HCT116 (cell line): ENCODE measurements around the gene ENOSF1. TPM values are rescaled to one million over a fixed set of nuclear protein-coding genes. Genes with fewer than 3 reads are reported as not detected.

ENCODE experiments used
- ATAC-seq: fragments of 200-7000 bp; cut with Tn5 transposase; 2 replicates; pipeline ENCODE4 v1.9.1; 2020; ENCODE audit warnings: mild to moderate bottlenecking, moderate library complexity
- BruUV-seq: library from RNA; stranded (reverse); fragments of 400-500 nt; replicated peaks from 2 replicates; lab custom pipeline; 2021; lab: Mats Ljungman, UMichigan
- CTCF ChIA-PET: fragments of 300-600 bp; sonication (Branson Sonifier 250); formaldehyde crosslinking; loops from one replicate; lab custom pipeline; 2021; ENCODE audit warnings: antibody characterized with exemption; lab: Charles Lee
- POLR2A ChIA-PET: fragments of 300-600, 350-600 bp; sonication (Branson Sonifier 250); formaldehyde crosslinking; loops from one replicate; lab custom pipeline; 2021; ENCODE audit warnings: antibody characterized with exemption; lab: Charles Lee
- RAD21 ChIA-PET, 2 experiments: fragments of 300-600 bp; sonication (Branson Sonifier 250); formaldehyde crosslinking; loops; one replicate each; lab custom pipeline; 2023; ENCODE audit warnings: low total read pairs in 2 of 2; ENCODE audit not compliant: uncharacterized antibody in 2 of 2, unreplicated experiment in 2 of 2, low non-redundant PET in 1 of 2; lab: Charles Lee
- DNase-seq: peaks from one replicate; pipeline ENCODE4 v3.0.0-alpha.2; 2010; ENCODE audit warnings: low read depth, low spot score
- H2AFZ ChIP-seq: fragments of 200-600 bp; shearing (Covaris generic), sonication (generic); 2 replicates; pipeline ENCODE4 v1.6.1; 2017; ENCODE audit warnings: low read depth, mixed run types, mixed read lengths, antibody characterized with exemption, low read length; ENCODE audit not compliant: poor library complexity, severe bottlenecking
- H3K27ac ChIP-seq: 2 replicates; pipeline ENCODE4 v1.5.1; 2012; ENCODE audit warnings: low read depth, low read length
- H3K27me3 ChIP-seq: fragments of 200-600 bp; sonication (generic); 2 replicates; pipeline ENCODE4 v1.6.1; 2016; ENCODE audit warnings: mixed run types, low read length, mixed read lengths; ENCODE audit not compliant: insufficient read depth
- H3K36me3 ChIP-seq, 2 experiments: fragments of 200-500 bp in 1 of 2; fragments of 200-600 bp in 1 of 2; sonication (Bioruptor generic) in 1 of 2; sonication (generic) in 1 of 2; 2 replicates each; pipeline versions ENCODE4 v1.5.1 to v1.6.1; 2014 to 2016; ENCODE audit warnings: low read length in 2 of 2, inconsistent platforms in 1 of 2, mixed read lengths in 1 of 2, mixed run types in 1 of 2; ENCODE audit not compliant: insufficient read depth in 2 of 2, control insufficient read depth in 1 of 2
- H3K4me1 ChIP-seq, 2 experiments: fragments of 200-600 bp in 1 of 2; sonication (generic) in 1 of 2; 2 replicates each; pipeline versions ENCODE4 v1.5.1 to v1.6.1; 2012 to 2017; ENCODE audit warnings: low read length in 2 of 2, inconsistent platforms in 1 of 2, mild to moderate bottlenecking in 1 of 2, mixed read lengths in 1 of 2, mixed run types in 1 of 2, moderate library complexity in 1 of 2; ENCODE audit not compliant: insufficient read depth in 2 of 2, control insufficient read depth in 1 of 2
- H3K4me2 ChIP-seq: fragments of 200-600 bp; sonication (generic); 2 replicates; pipeline ENCODE4 v1.6.1; 2017; ENCODE audit warnings: mixed run types, low read length, mixed read lengths
- H3K4me3 ChIP-seq, 2 experiments: fragments of 200-600 bp in 1 of 2; sonication (generic) in 1 of 2; replicated peaks in 1 of 2; 2 replicates each; pipeline ENCODE4 v1.5.1; 2011 to 2016; ENCODE audit warnings: low read length in 2 of 2, control low read depth in 1 of 2, low read depth in 1 of 2, mild to moderate bottlenecking in 1 of 2, mixed read lengths in 1 of 2, mixed run types in 1 of 2
- H3K79me2 ChIP-seq: fragments of 200-600 bp; sonication (generic); 2 replicates; pipeline ENCODE4 v1.6.1; 2017; ENCODE audit warnings: mild to moderate bottlenecking, mixed run types, low read length, moderate library complexity, mixed read lengths; ENCODE audit not compliant: insufficient read depth
- H3K9ac ChIP-seq: fragments of 200-600 bp; sonication (generic); 2 replicates; pipeline ENCODE4 v1.6.1; 2016; ENCODE audit warnings: low read length, mixed read lengths
- H3K9me2 ChIP-seq: fragments of 200-600 bp; sonication (generic), shearing (Covaris generic); 2 replicates; pipeline ENCODE4 v1.6.1; 2017; ENCODE audit warnings: mixed run types, mild to moderate bottlenecking, moderate library complexity; ENCODE audit not compliant: insufficient read depth
- H3K9me3 ChIP-seq, 2 experiments: fragments of 200-500 bp in 1 of 2; fragments of 200-600 bp in 1 of 2; sonication (Bioruptor generic) in 1 of 2; sonication (generic) in 1 of 2; 2 replicates each; pipeline ENCODE4 v1.6.1; 2014 to 2017; ENCODE audit warnings: low read length in 2 of 2, mixed read lengths in 2 of 2, inconsistent platforms in 1 of 2, low read depth in 1 of 2, mild to moderate bottlenecking in 1 of 2, mixed run types in 1 of 2, moderate library complexity in 1 of 2; ENCODE audit not compliant: control insufficient read depth in 1 of 2, insufficient read depth in 1 of 2
- H4K20me1 ChIP-seq: fragments of 200-600 bp; sonication (generic), shearing (Covaris generic); 2 replicates; pipeline ENCODE4 v1.6.1; 2017; ENCODE audit warnings: mixed run types, mild to moderate bottlenecking, moderate library complexity; ENCODE audit not compliant: insufficient read depth
- CBX3 ChIP-seq: IDR thresholded peaks from 2 replicates; pipeline ENCODE4 v1.6.1; 2012; ENCODE audit warnings: low read depth
- CEBPB ChIP-seq: IDR thresholded peaks from 2 replicates; pipeline ENCODE4 v1.6.1; 2012; ENCODE audit warnings: low read depth
- CTCF ChIP-seq, 3 experiments: fragments of 200-600 bp in 1 of 3; sonication (generic) in 1 of 3; IDR thresholded peaks in 2 of 3; conservative IDR thresholded peaks in 1 of 3; 2 replicates each; pipeline ENCODE4 v1.5.1; 2012 to 2017; ENCODE audit warnings: low read depth in 2 of 3, low read length in 2 of 3, antibody characterized with exemption in 1 of 3, borderline replicate concordance in 1 of 3, control low read depth in 1 of 3, mild to moderate bottlenecking in 1 of 3, mixed read lengths in 1 of 3, mixed run types in 1 of 3, moderate library complexity in 1 of 3; ENCODE audit not compliant: insufficient read depth in 1 of 3
- ELF1 ChIP-seq: IDR thresholded peaks from 2 replicates; pipeline ENCODE4 v1.6.1; 2012; ENCODE audit warnings: low read depth, borderline replicate concordance
- EZH2 ChIP-seq: fragments of 200-600 bp; sonication (generic); IDR thresholded peaks from 2 replicates; pipeline ENCODE4 v1.6.1; 2017; ENCODE audit warnings: antibody characterized with exemption, mixed run types
- POLR2A ChIP-seq: IDR thresholded peaks from 2 replicates; pipeline ENCODE4 v1.7.0; 2011; ENCODE audit warnings: borderline replicate concordance; ENCODE audit not compliant: insufficient read depth, insufficient read length; ENCODE audit errors: extremely low read depth
- POLR2AphosphoS5 ChIP-seq: IDR thresholded peaks from 2 replicates; pipeline ENCODE4 v1.6.1; 2011; ENCODE audit warnings: mild to moderate bottlenecking, low read depth, low read length, moderate library complexity
- RAD21 ChIP-seq: IDR thresholded peaks from 2 replicates; pipeline ENCODE4 v1.6.1; 2012; ENCODE audit warnings: low read depth, mild to moderate bottlenecking
- REST ChIP-seq: IDR thresholded peaks from 2 replicates; pipeline ENCODE4 v1.6.1; 2012; ENCODE audit warnings: low read depth
- SP1 ChIP-seq: IDR thresholded peaks from 2 replicates; pipeline ENCODE4 v1.6.1; 2012; ENCODE audit warnings: low read depth
- SRF ChIP-seq: IDR thresholded peaks from 2 replicates; pipeline ENCODE4 v1.6.1; 2012; ENCODE audit warnings: low read depth
- TCF7L2 ChIP-seq: IDR thresholded peaks from 2 replicates; pipeline ENCODE4 v1.7.0; 2011; ENCODE audit warnings: borderline replicate concordance, inconsistent platforms; ENCODE audit not compliant: insufficient read depth, insufficient read length; ENCODE audit errors: extremely low read depth
- YY1 ChIP-seq: IDR thresholded peaks from 2 replicates; pipeline ENCODE4 v1.6.1; 2011; ENCODE audit warnings: low read length, low read depth, moderate library complexity, mild to moderate bottlenecking; ENCODE audit not compliant: insufficient replicate concordance; ENCODE audit errors: extremely low read depth
- ZBTB33 ChIP-seq: IDR thresholded peaks from 2 replicates; pipeline ENCODE4 v1.6.1; 2011; ENCODE audit warnings: mild to moderate bottlenecking, low read length, moderate library complexity; ENCODE audit not compliant: insufficient replicate concordance; ENCODE audit errors: extremely low read depth
- ZFX ChIP-seq: fragments of 450-650 bp; IDR thresholded peaks from 2 replicates; pipeline ENCODE4 v1.6.1; 2017
- intact Hi-C: fragments of 100-400 bp; cut with micrococcal nuclease; formaldehyde crosslinking; loops from 2 replicates; pipeline ENCODE4 v1.10.0; 2022
- total RNA-seq: library from RNA; stranded (reverse); gene quantifications from one replicate; pipeline ENCODE4 v1.2.1, GENCODE V29; 2021; ENCODE audit not compliant: unreplicated experiment
- TF ChIP-seq, protein P1 (sequence below): IDR thresholded peaks from 2 replicates; pipeline ENCODE4 v1.6.1; 2012
- TF ChIP-seq, protein P2 (sequence below): IDR thresholded peaks from 2 replicates; pipeline ENCODE4 v1.6.1; 2012

Gene ENOSF1
- total RNA-seq, 1 experiment from 2014 or later = 90.0 TPM

- intact Hi-C loops = loop anchor here (5.0 kb wide), 1 partner anchor 53 kb away; the partner anchor contains the start of gene TYMS
- H3K79me2 ChIP-seq = peaks cover 63% of the 10 kb centered on the region
- ChIA-PET CTCF (interaction anchor here (1.2 kb wide), 1 partner anchor 87 kb away, joined by 3 read pairs; no protein-coding TSS in a partner anchor), RAD21 (interaction anchor here in 1 of 2 experiments (1.0 kb wide), 1 partner anchor 128 kb away, joined by 3 read pairs; no protein-coding TSS in a partner anchor), POLR2A (no interaction called here)
- peak overlapping the region; percentile 95 for H3K9ac ChIP-seq
- no peak for ATAC-seq
- no TSS peak for BruUV-seq
- H3K36me3 ChIP-seq = peaks cover 5 to 7% of the 10 kb centered on the region in 2 experiments; a peak in 2 of 4 replicates
- peaks cover 2 to 12% of the 10 kb centered on the region in 2 experiments; a peak in 3 of 4 replicates for H3K4me1 ChIP-seq
- no peak for DNase-seq
- H3K27ac ChIP-seq = no peak overlapping the region; the same call in 1 of the 2 replicates
- no peaks in the 10 kb centered on the region for H3K9me3 ChIP-seq
- no peak overlapping the region for H2AFZ ChIP-seq
- H3K4me3 ChIP-seq = peak overlapping the region; percentile 65 to 82
- peak overlapping the region; percentile 99 for H3K4me2 ChIP-seq
- no peaks in the 10 kb centered on the region for H3K27me3 ChIP-seq
- no peaks in the 10 kb centered on the region for H3K9me2 ChIP-seq
- H4K20me1 ChIP-seq = no peaks in the 10 kb centered on the region
- TF ChIP-seq RAD21 = no peak
- no peak for TF ChIP-seq TCF7L2
- no peak for TF ChIP-seq REST
- no peak for TF ChIP-seq CTCF (IDR thresholded peaks at IDR 0.05 in 2 of 3, conservative IDR thresholded peaks at IDR 0.05 in 1 of 3; ENCODE audit: borderline replicate concordance in 1 of 3, insufficient read depth in 1 of 3, low read depth in 2 of 3, low read length in 2 of 3)
- TF ChIP-seq, protein P1, sequence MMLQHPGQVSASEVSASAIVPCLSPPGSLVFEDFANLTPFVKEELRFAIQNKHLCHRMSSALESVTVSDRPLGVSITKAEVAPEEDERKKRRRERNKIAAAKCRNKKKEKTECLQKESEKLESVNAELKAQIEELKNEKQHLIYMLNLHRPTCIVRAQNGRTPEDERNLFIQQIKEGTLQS = no peak
- no peak for TF ChIP-seq SP1
- TF ChIP-seq ZBTB33 = no peak
- no peak for TF ChIP-seq ZFX
- TF ChIP-seq ELF1 = no peak
- TF ChIP-seq, protein P2, sequence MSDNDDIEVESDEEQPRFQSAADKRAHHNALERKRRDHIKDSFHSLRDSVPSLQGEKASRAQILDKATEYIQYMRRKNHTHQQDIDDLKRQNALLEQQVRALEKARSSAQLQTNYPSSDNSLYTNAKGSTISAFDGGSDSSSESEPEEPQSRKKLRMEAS = no peak
- no peak for TF ChIP-seq SRF
- no peak for TF ChIP-seq CBX3
- TF ChIP-seq CEBPB = no peak
- no peak for TF ChIP-seq EZH2
- TF ChIP-seq POLR2A = no peak
- no peak for TF ChIP-seq YY1
- TF ChIP-seq POLR2AphosphoS5 = no peak
These were observed 1.8 kb downstream of the ENOSF1 start for GRCh38 chr18:710418-711300.
